A549 treated with ZK216348 at 1 μM for 4 hours (cell line): ENCODE results near the gene MRPL38. TPM values are rescaled to one million over a fixed set of nuclear protein-coding genes. Genes with fewer than 3 reads are reported as not detected.

ENCODE experiments used
- total RNA-seq: library from RNA; stranded (reverse); fragments of 200-300 nt; extraction: Qiagen RNA extraction; gene quantifications from 5 replicates; pipeline ENCODE4 v1.2.3, GENCODE V29; 2022; ENCODE audit warnings: low read depth

MRPL38 gene
- total RNA-seq: 79.6 to 127 TPM (median 121 TPM) in 5 replicates

DNA sequence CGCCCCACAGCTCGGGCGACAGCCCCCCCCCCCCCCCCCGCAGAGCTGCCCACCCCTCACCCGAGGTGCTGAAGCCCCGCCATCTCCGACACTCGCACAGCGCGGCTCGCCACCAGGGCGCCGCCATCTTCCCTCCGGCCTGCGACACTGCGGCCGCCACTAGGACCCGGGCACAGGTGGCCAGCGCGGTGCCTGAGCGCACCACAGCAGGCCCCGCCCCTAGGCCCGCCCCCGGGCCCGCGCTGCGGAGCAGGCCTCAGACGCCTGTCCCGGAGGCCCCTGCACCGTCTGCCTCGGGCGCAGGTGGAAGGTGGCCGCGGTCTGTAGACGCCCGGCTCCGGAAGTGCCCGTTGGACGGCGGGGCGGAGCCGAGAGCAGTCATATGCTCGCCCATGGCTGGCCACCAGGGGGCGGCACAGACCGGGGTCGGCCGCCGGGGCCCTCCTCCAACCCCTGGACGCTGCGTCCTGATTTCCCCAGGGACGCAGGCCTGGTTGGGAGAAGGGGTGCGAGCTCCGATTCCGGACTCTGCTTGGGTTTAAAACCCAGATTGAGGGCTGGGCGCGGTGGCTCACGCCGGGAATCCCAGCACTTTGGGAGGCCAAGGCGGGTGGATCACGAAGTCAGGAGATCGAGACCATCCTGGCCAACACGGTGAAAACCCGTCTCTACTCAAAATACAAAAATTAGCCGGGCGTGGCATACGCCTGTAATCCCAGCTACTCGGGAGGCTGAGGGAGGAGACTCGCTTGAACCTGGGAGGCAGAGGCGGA is at the start of gene MRPL38:
Gene MRPL38 (minus strand): TSS at position 136 of the 773 bp plus-strand sequence. CDS start 9 bp downstream, at position 127.

DNA sequence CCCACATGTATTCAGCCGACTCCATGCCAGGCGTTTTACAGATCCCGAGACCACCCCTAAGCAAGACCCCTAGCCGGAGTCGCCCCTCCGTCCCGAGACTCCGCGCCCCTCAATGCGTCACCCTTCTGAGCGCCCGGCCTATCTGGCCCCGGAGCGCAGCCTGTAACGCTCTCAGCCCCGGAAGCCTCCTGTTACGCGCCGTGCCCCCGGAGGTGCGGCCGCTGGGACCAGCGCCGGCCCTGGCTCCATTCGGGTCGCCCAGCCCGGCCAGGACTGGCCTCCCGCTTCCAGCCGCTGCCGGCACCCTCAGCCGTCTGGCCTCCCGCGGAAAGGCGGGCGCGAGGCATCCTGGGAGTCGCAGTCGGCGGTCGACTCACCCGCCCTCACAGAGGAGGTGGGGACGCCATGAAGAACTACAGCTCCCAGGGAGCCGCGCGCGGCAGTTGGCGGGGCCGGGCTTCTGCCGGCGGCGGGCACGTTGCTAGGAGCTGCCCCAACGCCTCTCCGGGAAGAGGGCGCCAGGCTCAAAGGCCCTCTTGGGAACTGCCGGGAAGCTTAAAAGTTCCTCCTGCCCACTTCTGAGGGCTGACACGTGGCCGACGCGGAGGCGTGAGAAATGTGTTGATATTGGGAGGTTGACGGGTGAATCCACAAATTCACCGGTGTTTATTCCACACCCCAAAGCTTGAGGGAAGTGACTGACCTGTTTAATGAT is 36.2 kb upstream of the MRPL38 start, which contains the start of gene FBF1:
Gene FBF1 (minus strand): TSS at position 316 of the 715 bp plus-strand sequence. CDS start 2,893 bp downstream, outside the sequence.

GRCh38 chr17:75896415-75897159 is 8.1 kb downstream of the MRPL38 start, which contains the start of gene TRIM65:
TRIM65 (minus strand) TSS chr17:75896951; CDS start chr17:75896937, 14 bp downstream.

GRCh38 chr17:75878174-75878998 is 26.3 kb downstream of the MRPL38 start, which contains the start of gene TRIM47:
TRIM47 (minus strand) TSS chr17:75878581; CDS start chr17:75878548, 33 bp downstream.

DNA sequence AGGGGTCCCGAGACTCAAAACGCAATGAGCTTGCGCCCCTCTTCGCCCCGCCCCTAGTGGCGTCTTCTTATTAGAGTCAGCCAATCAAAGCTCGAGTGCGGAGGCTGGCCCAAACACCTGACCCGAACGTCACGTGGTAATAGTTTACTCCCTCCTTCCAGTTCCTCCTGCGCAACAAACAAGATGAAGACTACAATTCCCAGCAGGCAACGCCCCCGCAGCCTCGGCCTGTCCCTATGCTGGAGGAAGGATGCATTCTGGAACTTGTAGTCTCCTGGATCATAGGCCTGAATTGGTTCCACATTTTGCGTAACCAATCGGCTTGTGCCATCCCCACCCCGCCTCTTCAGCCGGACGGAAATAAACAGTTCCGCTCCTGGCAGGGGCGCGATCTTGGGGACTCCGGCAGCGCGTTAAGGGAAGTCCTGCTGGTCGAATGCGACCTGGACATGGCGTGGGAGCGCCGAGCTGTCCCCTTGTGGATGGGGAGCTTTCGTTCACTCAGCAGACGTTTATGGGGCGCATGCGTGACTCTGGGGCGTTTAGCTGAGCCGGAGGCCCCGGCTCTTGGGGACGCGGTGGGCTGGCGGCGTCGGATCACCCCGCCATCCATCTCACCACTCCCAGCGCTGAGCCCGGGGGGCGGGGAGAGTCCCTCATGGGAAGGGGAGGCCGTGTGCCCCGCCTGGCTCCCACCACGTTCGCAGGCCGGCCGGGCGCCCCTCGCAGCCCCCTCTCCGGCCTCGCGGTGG is 49.2 kb downstream of the MRPL38 start, which contains the start of gene WBP2:
Gene WBP2 (minus strand): TSS at position 26 of the 752 bp plus-strand sequence. CDS start 38 bp downstream, outside the sequence.

Other genes with a start within 250 kb of the MRPL38 start
- 21.0 to 36.0 TPM (median 27.0 TPM) in 5 replicates for gene RECQL5, start 237.7 kb downstream of the MRPL38 start, total RNA-seq
- 102 to 139 TPM (median 117 TPM) in 5 replicates for gene SAP30BP, start 237.5 kb downstream of the MRPL38 start, total RNA-seq
- gene ITGB4, start 183.4 kb downstream of the MRPL38 start, total RNA-seq: 50.8 to 123 TPM (median 97.0 TPM) in 5 replicates
- gene GALK1, start 139.7 kb downstream of the MRPL38 start, total RNA-seq: 37.4 to 83.5 TPM (median 70.9 TPM) in 5 replicates
- gene UNK, start 120.1 kb downstream of the MRPL38 start, total RNA-seq: 24.5 to 33.2 TPM (median 29.6 TPM) in 5 replicates
- gene UNC13D, start 60.5 kb downstream of the MRPL38 start, total RNA-seq: 3.3 to 7.1 TPM (median 5.1 TPM) in 5 replicates
- 87.3 to 112 TPM (median 92.7 TPM) in 5 replicates for gene WBP2, start 49.5 kb downstream of the MRPL38 start, total RNA-seq
- 117 to 177 TPM (median 163 TPM) in 5 replicates for gene TRIM47, start 26.3 kb downstream of the MRPL38 start, total RNA-seq
- 25.7 to 47.8 TPM (median 39.1 TPM) in 5 replicates for gene TRIM65, start 7.9 kb downstream of the MRPL38 start, total RNA-seq
- gene FBF1, start 36.2 kb upstream of the MRPL38 start, total RNA-seq: 3.1 to 12.6 TPM (median 8.6 TPM) in 5 replicates
- gene ACOX1, start 74.3 kb upstream of the MRPL38 start, total RNA-seq: 14.2 to 19.1 TPM (median 17.6 TPM) in 5 replicates
- 21.2 to 29.2 TPM (median 24.2 TPM) in 5 replicates for gene TEN1, start 74.4 kb upstream of the MRPL38 start, total RNA-seq
- 3.6 to 5.9 TPM (median 5.2 TPM) in 5 replicates for gene CDK3, start 96.0 kb upstream of the MRPL38 start, total RNA-seq
- 10.2 to 22.7 TPM (median 18.4 TPM) in 5 replicates for gene EVPL, start 122.4 kb upstream of the MRPL38 start, total RNA-seq
- gene SRP68, start 167.6 kb upstream of the MRPL38 start, total RNA-seq: 74.3 to 88.7 TPM (median 83.4 TPM) in 5 replicates
- 0.27 to 2.0 TPM (median 1.7 TPM) in 5 replicates for gene GALR2, start 169.9 kb upstream of the MRPL38 start, total RNA-seq
- 0.18 to 0.84 TPM (median 0.26 TPM) in 5 replicates for gene ZACN, start 174.3 kb upstream of the MRPL38 start, total RNA-seq
- gene EXOC7, start 198.9 kb upstream of the MRPL38 start, total RNA-seq: 54.8 to 70.2 TPM (median 67.2 TPM) in 5 replicates
- 0.38 to 0.71 TPM (median 0.55 TPM) in 5 replicates for gene FOXJ1, start 236.4 kb upstream of the MRPL38 start, total RNA-seq